Measurements from ENCODE around the gene TRIP10.

The TRIP10 gene

GRCh38 chr19:6729573-6730152, 9.8 kb upstream of the TRIP10 start:
- DNase-seq: no peak

- no peak for DNase-seq
Measured at GRCh38 chr19:6730153-6730804, 9.2 kb upstream of the TRIP10 start.

GRCh38 chr19:6730941-6731670, 8.4 kb upstream of the TRIP10 start:
- no peak for DNase-seq

- DNase-seq: no peak
Measured at GRCh38 chr19:6731822-6732221, 7.7 kb upstream of the TRIP10 start.

GRCh38 chr19:6732803-6733337, 6.6 kb upstream of the TRIP10 start:
- DNase-seq: no peak

GRCh38 chr19:6733338-6734095, 6.0 kb upstream of the TRIP10 start:
- no peak for DNase-seq

- DNase-seq: no peak
Measured at GRCh38 chr19:6734096-6734696, 5.3 kb upstream of the TRIP10 start.

GRCh38 chr19:6735181-6735911, 4.1 kb upstream of the TRIP10 start:
- no peak for DNase-seq

- peak; percentile 73 for DNase-seq
Measured at GRCh38 chr19:6736169-6736916, 3.1 kb upstream of the TRIP10 start.

- no peak for DNase-seq
Measured at GRCh38 chr19:6736917-6737283, 2.6 kb upstream of the TRIP10 start.

GRCh38 chr19:6737284-6737872, 2.1 kb upstream of the TRIP10 start, which contains the start of gene GPR108:
Gene GPR108 (minus strand): TSS chr19:6737580. CDS start chr19:6737576, 4 bp downstream.
- peak; percentile 98 for DNase-seq

- DNase-seq: peak; percentile 53
Measured at GRCh38 chr19:6737873-6738786, 1.4 kb upstream of the TRIP10 start.

- no peak for DNase-seq
Measured at GRCh38 chr19:6738787-6739389, 592 bp upstream of the TRIP10 start.

- DNase-seq: no peak
Measured at GRCh38 chr19:6739883-6740588, 556 bp downstream of the TRIP10 start.

- peak; percentile 15 for DNase-seq
Measured at GRCh38 chr19:6740589-6741343, 1.3 kb downstream of the TRIP10 start.

GRCh38 chr19:6743066-6743465, 3.6 kb downstream of the TRIP10 start:
- no peak for DNase-seq

- DNase-seq: no peak
Measured at GRCh38 chr19:6743714-6744380, 4.4 kb downstream of the TRIP10 start.
